ENCODE data around the gene GBF1.
A peak's percentile ranks its signal among the peaks of the same experiment; 100 is the strongest.

The GBF1 gene

GRCh38 chr10:102367441-102367840 is 122.1 kb downstream of the GBF1 start:
- DNase-seq, result no peak

GRCh38 chr10:102368077-102368476 is 122.7 kb downstream of the GBF1 start:
- DNase-seq, result no peak

GRCh38 chr10:102371295-102371694 is 126.0 kb downstream of the GBF1 start:
- no peak for DNase-seq

GRCh38 chr10:102375250-102375649 is 129.9 kb downstream of the GBF1 start:
- DNase-seq, result no peak

GRCh38 chr10:102375867-102376266 is 130.5 kb downstream of the GBF1 start:
- no peak for DNase-seq

- DNase-seq, result no peak
Measured at GRCh38 chr10:102376901-102377300, 131.6 kb downstream of the GBF1 start.

GRCh38 chr10:102379383-102379782 is 134.1 kb downstream of the GBF1 start:
- no peak for DNase-seq

- no peak for DNase-seq
Measured at GRCh38 chr10:102381983-102382382, 136.7 kb downstream of the GBF1 start.

- DNase-seq, result no peak
Measured at GRCh38 chr10:102382871-102383270, 137.5 kb downstream of the GBF1 start.

GRCh38 chr10:102384053-102384452 is 138.7 kb downstream of the GBF1 start:
- DNase-seq, result no peak

- DNase-seq, result no peak
Measured at GRCh38 chr10:102384606-102385429, 139.5 kb downstream of the GBF1 start.

- DNase-seq, result no peak
Measured at GRCh38 chr10:102389894-102390293, 144.6 kb downstream of the GBF1 start.

- DNase-seq, result no peak
Measured at GRCh38 chr10:102392306-102392705, 147.0 kb downstream of the GBF1 start.

GRCh38 chr10:102393411-102394078 is 148.2 kb downstream of the GBF1 start:
- no peak for DNase-seq

GRCh38 chr10:102394079-102394800 is 148.9 kb downstream of the GBF1 start:
- DNase-seq, result peak; percentile 54

- DNase-seq, result no peak
Measured at GRCh38 chr10:102394801-102395399, 149.6 kb downstream of the GBF1 start.

- DNase-seq, result peak; percentile 20
Measured at GRCh38 chr10:102395400-102396316, 150.3 kb downstream of the GBF1 start, which contains the start of gene NFKB2. Gene NFKB2, plus strand, starts transcription at chr10:102395705. Its CDS starts 255 bp downstream, at chr10:102395960.

- DNase-seq, result no peak
Measured at GRCh38 chr10:102396317-102396650, 151.0 kb downstream of the GBF1 start.

GRCh38 chr10:102396730-102397151 is 151.4 kb downstream of the GBF1 start:
- DNase-seq, result no peak

- DNase-seq, result no peak
Measured at GRCh38 chr10:102397222-102398171, 152.2 kb downstream of the GBF1 start.

Measured in NCI-H774 (cell line).